Endodermal cell (in vitro differentiated cells): ENCODE results near the gene EID2. TPM values are rescaled to one million over a fixed set of nuclear protein-coding genes. Genes with fewer than 3 reads are reported as not detected.

ENCODE experiments used
- DNase-seq: peaks from one replicate; pipeline ENCODE4 v3.0.0-alpha.2; 2017
- H3K27ac ChIP-seq: 2 replicates; pipeline ENCODE4 v1.5.1; 2013; ENCODE audit warnings: mild to moderate bottlenecking, low read depth, low read length, moderate library complexity
- H3K27me3 ChIP-seq: 2 replicates; pipeline ENCODE4 v1.6.1; 2013; ENCODE audit warnings: mild to moderate bottlenecking, low read length, moderate library complexity; ENCODE audit not compliant: insufficient read depth, control insufficient read depth, poor library complexity, severe bottlenecking
- H3K36me3 ChIP-seq: 2 replicates; pipeline ENCODE4 v1.7.0; 2013; ENCODE audit warnings: mild to moderate bottlenecking, low read length, moderate library complexity; ENCODE audit not compliant: control insufficient read depth, insufficient read depth
- H3K4me1 ChIP-seq: one replicate; pipeline ENCODE4 v1.7.0; 2013; ENCODE audit warnings: low read length; ENCODE audit not compliant: control insufficient read depth, insufficient read depth
- H3K4me3 ChIP-seq: 2 replicates; pipeline ENCODE4 v1.5.1; 2013; ENCODE audit warnings: mild to moderate bottlenecking, low read length, moderate library complexity
- H3K9ac ChIP-seq: 2 replicates; pipeline ENCODE4 v1.6.1; 2013; ENCODE audit warnings: mild to moderate bottlenecking, low read length, moderate library complexity; ENCODE audit not compliant: poor library complexity, severe bottlenecking; ENCODE audit errors: extremely low read depth
- H3K9me3 ChIP-seq: 2 replicates; pipeline ENCODE4 v1.6.1; 2013; ENCODE audit warnings: mild to moderate bottlenecking, low read length, moderate library complexity; ENCODE audit not compliant: control insufficient read depth
- H3K27ac Mint-ChIP-seq: 2 replicates; pipeline ENCODE4 v1.8.0; 2020; ENCODE audit warnings: mixed read lengths
- H3K27me3 Mint-ChIP-seq: 2 replicates; pipeline ENCODE4 v1.8.0; 2021; ENCODE audit warnings: mild to moderate bottlenecking, mixed read lengths; ENCODE audit not compliant: insufficient read depth
- H3K36me3 Mint-ChIP-seq: 2 replicates; pipeline ENCODE4 v1.8.0; 2020; ENCODE audit warnings: low read depth, mixed read lengths
- H3K4me1 Mint-ChIP-seq: 2 replicates; pipeline ENCODE4 v1.8.0; 2020; ENCODE audit warnings: mixed read lengths
- H3K4me3 Mint-ChIP-seq: 2 replicates; pipeline ENCODE4 v1.8.0; 2020; ENCODE audit warnings: mild to moderate bottlenecking, moderate library complexity, mixed read lengths
- H3K9me3 Mint-ChIP-seq: 2 replicates; pipeline ENCODE4 v1.8.0; 2020; ENCODE audit warnings: mild to moderate bottlenecking, mixed read lengths
- WGBS, 2 experiments: methylation state at CpG; one replicate each; pipeline versions ENCODE4 v1.1.5 to v1.1.7; 2013; ENCODE audit warnings: missing lambda C conversion rate in 2 of 2, mixed read lengths in 1 of 2; ENCODE audit not compliant: insufficient coverage in 1 of 2, insufficient read length in 1 of 2; 5-methylcytosine and 5-hydroxymethylcytosine counted together
- total RNA-seq, 2 donors: library from RNA; stranded (reverse); fragmentation: NEBNext Ultra II Directional in 1 of 2; extraction: Animal tissue kit (Norgen Biotek cat#: 25700) in 1 of 2; gene quantifications; 2 replicates in 1 of 2; 3 replicates in 1 of 2; pipeline ENCODE4 v1.2.1, GENCODE V29; 2021
- TF ChIP-seq, protein P1 (sequence below): fragments of 200-600 bp; sonication (generic); conservative IDR thresholded peaks from 2 replicates; pipeline ENCODE4 v1.5.0; 2021; ENCODE audit warnings: antibody characterized with exemption, mild to moderate bottlenecking

EID2 gene
- total RNA-seq, 2 donors from 2014 or later = 24.0 to 29.7 TPM

DNA sequence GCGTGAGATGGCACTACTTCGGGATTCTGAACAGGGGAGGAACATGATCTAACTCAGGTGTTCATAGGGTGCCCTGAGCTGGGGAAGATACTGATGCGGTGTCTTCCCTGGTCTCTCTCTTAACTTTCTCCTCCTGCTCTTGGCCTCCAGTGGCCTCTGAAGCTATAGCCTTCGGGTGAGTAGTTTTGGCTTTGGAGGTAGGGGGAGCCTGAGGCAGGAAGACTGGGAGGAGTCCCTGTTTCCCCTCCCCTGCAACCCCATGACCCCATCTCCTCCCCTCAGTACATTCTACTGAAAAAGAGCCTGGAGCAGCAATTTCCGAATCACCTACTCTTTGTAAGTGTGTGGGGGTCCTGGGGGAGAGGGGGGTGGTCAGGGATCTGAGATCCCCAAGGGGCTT, 21.5 kb downstream of the EID2 start:
- 91% methylated on average over 4 of the region's 5 CpGs; no CpG with 5 or more reads in 1 of the 2 experiments for WGBS, 2 experiments
- H3K36me3 Mint-ChIP-seq = peaks cover 21% of the 10 kb centered on the region
- peak overlapping the region; percentile 41 for H3K4me3 Mint-ChIP-seq
- Histone ChIP-seq H3K9ac (no peak overlapping the region), H3K9me3 (no peaks in the 10 kb centered on the region), H3K27ac (no peak overlapping the region), H3K4me3 (no peak overlapping the region), H3K4me1 (no peaks in the 10 kb centered on the region), H3K36me3 (peaks cover 3% of the 10 kb centered on the region), H3K27me3 (peaks cover 28% of the 10 kb centered on the region)
- H3K4me1 Mint-ChIP-seq = peaks cover 19% of the 10 kb centered on the region
- peak; percentile 77 for DNase-seq
- H3K27me3 Mint-ChIP-seq = peaks cover 17% of the 10 kb centered on the region
- H3K27ac Mint-ChIP-seq = peak overlapping the region; percentile 64
- TF ChIP-seq, protein P1, sequence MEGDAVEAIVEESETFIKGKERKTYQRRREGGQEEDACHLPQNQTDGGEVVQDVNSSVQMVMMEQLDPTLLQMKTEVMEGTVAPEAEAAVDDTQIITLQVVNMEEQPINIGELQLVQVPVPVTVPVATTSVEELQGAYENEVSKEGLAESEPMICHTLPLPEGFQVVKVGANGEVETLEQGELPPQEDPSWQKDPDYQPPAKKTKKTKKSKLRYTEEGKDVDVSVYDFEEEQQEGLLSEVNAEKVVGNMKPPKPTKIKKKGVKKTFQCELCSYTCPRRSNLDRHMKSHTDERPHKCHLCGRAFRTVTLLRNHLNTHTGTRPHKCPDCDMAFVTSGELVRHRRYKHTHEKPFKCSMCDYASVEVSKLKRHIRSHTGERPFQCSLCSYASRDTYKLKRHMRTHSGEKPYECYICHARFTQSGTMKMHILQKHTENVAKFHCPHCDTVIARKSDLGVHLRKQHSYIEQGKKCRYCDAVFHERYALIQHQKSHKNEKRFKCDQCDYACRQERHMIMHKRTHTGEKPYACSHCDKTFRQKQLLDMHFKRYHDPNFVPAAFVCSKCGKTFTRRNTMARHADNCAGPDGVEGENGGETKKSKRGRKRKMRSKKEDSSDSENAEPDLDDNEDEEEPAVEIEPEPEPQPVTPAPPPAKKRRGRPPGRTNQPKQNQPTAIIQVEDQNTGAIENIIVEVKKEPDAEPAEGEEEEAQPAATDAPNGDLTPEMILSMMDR = no peak
- no peaks in the 10 kb centered on the region for H3K9me3 Mint-ChIP-seq

DNA sequence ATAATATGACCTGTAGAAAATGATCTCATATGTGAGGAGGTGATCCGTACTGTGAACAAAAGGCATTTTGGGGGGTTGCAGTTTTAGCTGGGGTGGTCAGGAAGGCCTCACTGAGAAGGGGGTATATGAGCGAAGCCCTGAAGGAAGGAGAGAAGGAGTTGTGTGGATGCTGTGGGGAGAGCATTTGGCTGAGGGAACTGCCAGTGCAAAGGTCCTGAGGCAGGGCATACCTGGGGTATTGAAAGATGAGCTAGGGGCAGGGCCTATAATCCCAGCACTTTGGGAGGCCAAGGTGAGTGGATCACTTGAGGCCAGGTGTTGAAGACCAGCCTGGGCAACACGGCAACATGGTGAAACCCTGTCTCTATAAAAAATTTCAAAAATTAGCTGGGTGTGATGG, 22.5 kb downstream of the EID2 start:
- Histone ChIP-seq H3K27ac (no peak overlapping the region), H3K4me3 (no peak overlapping the region), H3K4me1 (no peaks in the 10 kb centered on the region), H3K27me3 (peaks cover 36% of the 10 kb centered on the region), H3K9ac (no peak overlapping the region), H3K36me3 (peaks cover 3% of the 10 kb centered on the region), H3K9me3 (no peaks in the 10 kb centered on the region)
- WGBS, 2 experiments = 80 to 83% methylated on average over 3 of the region's 3 CpGs
- H3K36me3 Mint-ChIP-seq = peaks cover 15% of the 10 kb centered on the region
- H3K27ac Mint-ChIP-seq = no peak overlapping the region
- TF ChIP-seq, protein P1 = no peak
- H3K9me3 Mint-ChIP-seq = no peaks in the 10 kb centered on the region
- H3K27me3 Mint-ChIP-seq = peaks cover 25% of the 10 kb centered on the region
- DNase-seq = no peak
- H3K4me1 Mint-ChIP-seq = peaks cover 19% of the 10 kb centered on the region
- H3K4me3 Mint-ChIP-seq = peak overlapping the region; percentile 84

DNA sequence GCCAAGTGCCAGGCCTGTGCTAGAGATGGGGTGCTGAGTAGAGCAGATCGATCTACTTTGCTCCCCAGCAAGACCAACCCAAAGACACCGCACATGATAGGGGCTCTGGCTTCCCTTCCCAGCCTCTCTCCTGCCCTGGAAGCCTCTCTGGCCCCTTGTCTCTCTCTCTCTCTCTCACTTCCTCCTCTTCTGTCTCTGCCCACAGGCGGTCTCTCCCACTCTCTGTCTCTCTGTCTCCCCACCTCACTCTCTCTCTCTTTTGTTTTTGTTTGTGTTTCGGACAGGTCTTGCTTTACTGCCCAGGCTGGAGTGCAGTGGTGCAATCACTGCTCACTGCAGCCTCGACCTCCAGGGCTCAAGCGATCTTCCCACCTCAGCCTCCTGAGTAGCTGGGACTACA, 23.7 kb downstream of the EID2 start:
- H3K27ac ChIP-seq = no peak overlapping the region
- H3K9ac ChIP-seq = peak overlapping the region; percentile 62
- H3K27me3 Mint-ChIP-seq = peaks cover 30% of the 10 kb centered on the region

More for the DNA sequence above, 23.7 kb downstream of the EID2 start:
- Histone ChIP-seq H3K9me3 (no peaks in the 10 kb centered on the region), H3K4me3 (peak overlapping the region; percentile 91), H3K36me3 (peaks cover 3% of the 10 kb centered on the region), H3K4me1 (no peaks in the 10 kb centered on the region), H3K27me3 (peaks cover 36% of the 10 kb centered on the region)
- H3K4me1 Mint-ChIP-seq = peaks cover 19% of the 10 kb centered on the region
- no peak for DNase-seq
- H3K4me3 Mint-ChIP-seq = peak overlapping the region; percentile 84
- H3K36me3 Mint-ChIP-seq = peaks cover 15% of the 10 kb centered on the region
- peak overlapping the region; percentile 17 for H3K27ac Mint-ChIP-seq
- 62 to 71% methylated on average over 4 to 6 of the region's 6 CpGs for WGBS, 2 experiments
- H3K9me3 Mint-ChIP-seq = no peaks in the 10 kb centered on the region
- TF ChIP-seq, protein P1 = no peak
